C4-2B (cell line): ENCODE data around the gene EVC.

ENCODE experiments used
- H3K27ac ChIP-seq: fragments of 450-650 bp; 2 replicates; pipeline ENCODE4 v1.5.1; 2017
- CTCF ChIP-seq: fragments of 450-650 bp; conservative IDR thresholded peaks from 2 replicates; pipeline ENCODE4 v1.5.1; 2017; ENCODE audit warnings: mild to moderate bottlenecking
- ZFX ChIP-seq: fragments of 450-650 bp; IDR thresholded peaks from 2 replicates; pipeline ENCODE4 v1.6.1; 2017

Gene EVC

GRCh38 chr4:5734853-5735252 lies 23.9 kb downstream of the EVC start:
- no peak overlapping the region for H3K27ac ChIP-seq
- no peak for TF ChIP-seq CTCF

GRCh38 chr4:5735463-5735862 lies 24.5 kb downstream of the EVC start:
- TF ChIP-seq CTCF, result no peak
- TF ChIP-seq ZFX, result no peak
- no peak overlapping the region for H3K27ac ChIP-seq

GRCh38 chr4:5738061-5738460 lies 27.1 kb downstream of the EVC start:
- H3K27ac ChIP-seq, result no peak overlapping the region
- TF ChIP-seq CTCF (no peak), ZFX (no peak)

GRCh38 chr4:5742388-5742787 lies 31.4 kb downstream of the EVC start:
- TF ChIP-seq CTCF (no peak), ZFX (no peak)
- no peak overlapping the region for H3K27ac ChIP-seq

- TF ChIP-seq ZFX (no peak), CTCF (no peak)
- H3K27ac ChIP-seq, result no peak overlapping the region
Measured at GRCh38 chr4:5742968-5743367, 32.0 kb downstream of the EVC start.

GRCh38 chr4:5746250-5746649 lies 35.2 kb downstream of the EVC start:
- TF ChIP-seq ZFX, result no peak
- no peak for TF ChIP-seq CTCF
- no peak overlapping the region for H3K27ac ChIP-seq

GRCh38 chr4:5746829-5747737 lies 36.1 kb downstream of the EVC start:
- no peak for TF ChIP-seq CTCF
- no peak for TF ChIP-seq ZFX
- no peak overlapping the region for H3K27ac ChIP-seq
